Osteoblast (primary cell): Measurements from ENCODE around the gene MAPK10. TPM values are rescaled to one million over a fixed set of nuclear protein-coding genes. Genes with fewer than 3 reads are reported as not detected.

Experiments used
- DNase-seq: peaks from one replicate; pipeline ENCODE4 v3.0.0; 2011; ENCODE audit warnings: low spot score, mixed read lengths; ENCODE audit not compliant: insufficient read length; ENCODE audit errors: missing footprints
- H2AFZ ChIP-seq: 2 replicates; pipeline ENCODE4 v1.6.0; 2011; ENCODE audit warnings: mild to moderate bottlenecking, low read length
- H3K27ac ChIP-seq: 2 replicates; pipeline ENCODE4 v1.5.1; 2011; ENCODE audit warnings: mild to moderate bottlenecking, low read depth, low read length, moderate library complexity
- H3K27me3 ChIP-seq: 2 replicates; pipeline ENCODE4 v1.6.0; 2012; ENCODE audit warnings: mild to moderate bottlenecking, control low read depth, inconsistent platforms, low read length, moderate library complexity; ENCODE audit not compliant: insufficient read depth
- H3K36me3 ChIP-seq: 2 replicates; pipeline ENCODE4 v1.5.1; 2011; ENCODE audit warnings: mild to moderate bottlenecking, low read length, control low read depth, moderate library complexity; ENCODE audit not compliant: insufficient read depth
- H3K4me1 ChIP-seq: 2 replicates; pipeline ENCODE4 v1.5.1; 2011; ENCODE audit warnings: mild to moderate bottlenecking, low read length, control low read depth, moderate library complexity; ENCODE audit not compliant: insufficient read depth
- H3K4me2 ChIP-seq: 2 replicates; pipeline ENCODE4 v1.6.0; 2011; ENCODE audit warnings: mild to moderate bottlenecking, low read length; ENCODE audit not compliant: insufficient read depth
- H3K4me3 ChIP-seq: fragments of 200-600 bp; sonication (generic); 3 replicates; pipeline ENCODE4 v1.5.1; 2012; ENCODE audit warnings: mild to moderate bottlenecking, low read length, inconsistent platforms; ENCODE audit not compliant: insufficient read depth
- H3K79me2 ChIP-seq: 2 replicates; pipeline ENCODE4 v1.6.0; 2012; ENCODE audit warnings: mild to moderate bottlenecking, low read length, control low read depth, inconsistent platforms; ENCODE audit not compliant: insufficient read depth
- H3K9me3 ChIP-seq: 2 replicates; pipeline ENCODE4 v1.5.1; 2011; ENCODE audit warnings: low read depth, low read length, control low read depth
- H4K20me1 ChIP-seq: 2 replicates; pipeline ENCODE4 v1.6.0; 2012; ENCODE audit warnings: mild to moderate bottlenecking, low read length, control low read depth; ENCODE audit not compliant: insufficient read depth
- total RNA-seq: library from RNA; depleted of rRNA; stranded (reverse); fragments of >200 nt; gene quantifications from 2 replicates; pipeline ENCODE4 v1.2.3, GENCODE V29; 2012
- TF ChIP-seq, protein P1 (sequence below): IDR thresholded peaks from 2 replicates; pipeline ENCODE4 v1.5.1; 2011; ENCODE audit warnings: mild to moderate bottlenecking, low read depth, low read length, moderate library complexity; ENCODE audit errors: extremely low read depth

The MAPK10 gene
- total RNA-seq, 1 donor, result 13.0 TPM

DNA sequence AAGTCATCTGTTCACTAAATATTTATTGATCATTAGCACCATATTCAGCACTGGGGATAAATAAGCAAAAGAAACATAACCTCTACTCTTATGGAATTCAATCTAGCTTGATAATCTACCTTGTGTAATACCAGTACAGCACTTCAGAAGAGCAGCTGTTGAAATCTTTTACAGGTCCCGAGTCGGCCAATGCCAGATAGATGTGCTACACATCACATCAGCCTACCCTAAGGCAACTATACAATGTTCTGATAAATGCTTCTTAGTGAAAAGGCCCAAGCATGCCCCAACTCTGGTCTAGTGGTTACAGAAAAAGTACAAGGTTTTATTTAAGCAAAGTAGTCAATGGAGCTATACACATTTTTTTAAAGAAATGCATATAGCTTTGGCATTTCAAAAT, 68.7 kb downstream of the MAPK10 start:
- H4K20me1 ChIP-seq, result no peaks in the 10 kb centered on the region
- no peak overlapping the region for H3K27ac ChIP-seq
- no peak overlapping the region for H3K4me2 ChIP-seq
- peaks cover 10% of the 10 kb centered on the region for H3K4me1 ChIP-seq
- H3K27me3 ChIP-seq, result no peaks in the 10 kb centered on the region
- no peak overlapping the region for H2AFZ ChIP-seq
- no peak overlapping the region for H3K4me3 ChIP-seq
- H3K9me3 ChIP-seq, result no peaks in the 10 kb centered on the region
- DNase-seq, result peak; percentile 58
- TF ChIP-seq, protein P1, sequence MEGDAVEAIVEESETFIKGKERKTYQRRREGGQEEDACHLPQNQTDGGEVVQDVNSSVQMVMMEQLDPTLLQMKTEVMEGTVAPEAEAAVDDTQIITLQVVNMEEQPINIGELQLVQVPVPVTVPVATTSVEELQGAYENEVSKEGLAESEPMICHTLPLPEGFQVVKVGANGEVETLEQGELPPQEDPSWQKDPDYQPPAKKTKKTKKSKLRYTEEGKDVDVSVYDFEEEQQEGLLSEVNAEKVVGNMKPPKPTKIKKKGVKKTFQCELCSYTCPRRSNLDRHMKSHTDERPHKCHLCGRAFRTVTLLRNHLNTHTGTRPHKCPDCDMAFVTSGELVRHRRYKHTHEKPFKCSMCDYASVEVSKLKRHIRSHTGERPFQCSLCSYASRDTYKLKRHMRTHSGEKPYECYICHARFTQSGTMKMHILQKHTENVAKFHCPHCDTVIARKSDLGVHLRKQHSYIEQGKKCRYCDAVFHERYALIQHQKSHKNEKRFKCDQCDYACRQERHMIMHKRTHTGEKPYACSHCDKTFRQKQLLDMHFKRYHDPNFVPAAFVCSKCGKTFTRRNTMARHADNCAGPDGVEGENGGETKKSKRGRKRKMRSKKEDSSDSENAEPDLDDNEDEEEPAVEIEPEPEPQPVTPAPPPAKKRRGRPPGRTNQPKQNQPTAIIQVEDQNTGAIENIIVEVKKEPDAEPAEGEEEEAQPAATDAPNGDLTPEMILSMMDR, result no peak
- no peaks in the 10 kb centered on the region for H3K36me3 ChIP-seq
- no peaks in the 10 kb centered on the region for H3K79me2 ChIP-seq

DNA sequence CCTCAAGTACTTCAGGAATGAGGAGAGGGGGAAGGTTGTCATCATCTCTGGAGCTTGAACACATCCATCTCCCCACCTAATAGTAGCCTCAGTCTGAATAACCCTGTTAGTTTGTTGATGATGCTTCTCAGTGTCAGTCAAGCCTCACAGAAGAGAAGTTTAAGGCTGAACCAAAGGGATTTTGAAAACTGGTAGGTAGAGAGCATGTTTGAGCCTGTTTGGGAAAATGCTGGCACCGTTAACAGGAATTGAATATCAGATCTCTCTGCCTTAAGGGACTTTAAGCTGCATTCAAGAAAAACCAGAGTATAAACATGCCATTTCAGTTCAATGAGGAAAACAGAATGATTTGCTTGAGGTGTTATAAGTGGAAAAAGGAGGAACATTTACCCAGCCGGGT, 73.1 kb downstream of the MAPK10 start:
- no peaks in the 10 kb centered on the region for H3K36me3 ChIP-seq
- no peak overlapping the region for H3K4me3 ChIP-seq
- H3K4me2 ChIP-seq, result no peak overlapping the region
- no peaks in the 10 kb centered on the region for H3K79me2 ChIP-seq
- DNase-seq, result no peak
- H3K27ac ChIP-seq, result no peak overlapping the region
- no peaks in the 10 kb centered on the region for H4K20me1 ChIP-seq
- H3K27me3 ChIP-seq, result no peaks in the 10 kb centered on the region
- peak overlapping the region; percentile 37 for H2AFZ ChIP-seq
- H3K4me1 ChIP-seq, result peaks cover 1% of the 10 kb centered on the region
- TF ChIP-seq, protein P1, result no peak
- no peaks in the 10 kb centered on the region for H3K9me3 ChIP-seq

DNA sequence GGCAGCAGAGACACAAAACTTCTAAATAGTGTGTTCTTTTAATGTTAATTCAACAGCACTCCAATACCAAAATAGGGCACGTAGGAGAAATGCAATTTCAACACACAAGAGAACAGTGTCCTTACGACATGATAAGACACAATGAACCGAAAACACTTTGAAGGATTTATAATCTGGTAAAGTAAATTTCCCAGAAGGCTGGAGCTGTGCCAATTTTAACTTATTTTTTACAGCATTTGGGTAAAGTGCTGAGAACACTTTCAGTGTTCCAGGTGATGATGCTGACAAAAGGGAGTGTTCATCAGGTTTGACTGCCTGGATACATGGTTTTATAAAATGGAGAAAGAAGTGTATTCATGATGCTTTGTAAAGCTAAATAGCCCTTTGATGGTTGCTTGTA, 76.5 kb downstream of the MAPK10 start:
- H3K79me2 ChIP-seq, result no peaks in the 10 kb centered on the region
- H3K4me3 ChIP-seq, result no peak overlapping the region
- peaks cover 13% of the 10 kb centered on the region for H3K27me3 ChIP-seq
- DNase-seq, result no peak
- TF ChIP-seq, protein P1, result no peak
- H3K4me1 ChIP-seq, result no peaks in the 10 kb centered on the region
- no peak overlapping the region for H3K27ac ChIP-seq
- H2AFZ ChIP-seq, result no peak overlapping the region
- H4K20me1 ChIP-seq, result no peaks in the 10 kb centered on the region
- no peaks in the 10 kb centered on the region for H3K36me3 ChIP-seq
- no peaks in the 10 kb centered on the region for H3K9me3 ChIP-seq
- H3K4me2 ChIP-seq, result no peak overlapping the region

DNA sequence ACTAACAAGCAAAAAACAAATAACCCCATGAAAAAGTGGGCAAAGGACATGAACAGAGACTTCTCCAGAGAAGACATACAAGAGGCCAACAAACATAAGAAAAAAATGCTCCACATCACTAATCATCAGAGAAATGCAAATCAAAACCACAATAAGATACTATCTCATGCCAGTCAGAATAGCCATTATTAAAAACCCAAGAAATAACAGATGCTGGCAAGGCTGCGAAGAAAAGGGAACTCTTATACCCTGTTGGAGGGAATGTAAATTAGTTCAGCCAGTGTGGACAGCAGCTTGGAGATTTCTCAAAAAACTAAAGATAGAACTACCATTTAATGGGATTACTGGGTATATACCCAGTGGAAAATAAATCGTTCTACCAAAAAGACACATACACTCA, 79.6 kb downstream of the MAPK10 start:
- Histone ChIP-seq H3K4me2 (no peak overlapping the region), H2AFZ (no peak overlapping the region), H3K79me2 (no peaks in the 10 kb centered on the region), H4K20me1 (no peaks in the 10 kb centered on the region), H3K36me3 (no peaks in the 10 kb centered on the region), H3K4me3 (no peak overlapping the region), H3K9me3 (no peaks in the 10 kb centered on the region), H3K4me1 (peaks cover 4% of the 10 kb centered on the region), H3K27ac (no peak overlapping the region), H3K27me3 (peaks cover 16% of the 10 kb centered on the region)
- TF ChIP-seq, protein P1, result no peak
- DNase-seq, result no peak
